ENCODE data around the gene SUSD6. TPM values are rescaled to one million over a fixed set of nuclear protein-coding genes. Genes with fewer than 3 reads are reported as not detected.
A peak's percentile ranks its signal among the peaks of the same experiment; 100 is the strongest.

SUSD6 gene
- total RNA-seq, 1 experiment from 2014 or later = 21.5 TPM

- no peak for TF ChIP-seq CTCF (IDR thresholded peaks at IDR 0.05; ENCODE audit: insufficient read depth in 1 of 2, low read depth in 1 of 2, low read length in 1 of 2, severe bottlenecking in 1 of 2, unreplicated experiment in 1 of 2)
- Histone ChIP-seq H3K9me3 (no peaks in the 10 kb centered on the region), H3K4me1 (peaks cover 45% of the 10 kb centered on the region), H3K4me3 (ENCODE audit: low read depth, low read length) (no peak overlapping the region), H3K27me3 (replicated peaks; ENCODE audit: control insufficient read depth, insufficient read depth, low read length) (no peaks in the 10 kb centered on the region), H3K36me3 (ENCODE audit: control insufficient read depth, insufficient read depth, low read length) (no peaks in the 10 kb centered on the region)
- peak overlapping the region; percentile 4 for H3K27ac Mint-ChIP-seq (ENCODE audit: unreplicated experiment)
- CTCF ChIA-PET = no interaction called here
- no peak for DNase-seq
- POLR2A ChIA-PET = interaction anchor here (3.4 kb wide), 1 partner anchor 13 kb away, joined by 14 read pairs; the partner anchor contains the start of gene SRSF5
- no TSS peak for BruUV-seq (replicated peaks)
- intact Hi-C loops (cut with micrococcal nuclease; ENCODE audit: unreplicated experiment) = no loop called here
- H3K9me3 Mint-ChIP-seq (ENCODE audit: unreplicated experiment) = no peaks in the 10 kb centered on the region
- no peak overlapping the region for H3K4me3 Mint-ChIP-seq (ENCODE audit: unreplicated experiment)
- H3K36me3 Mint-ChIP-seq (ENCODE audit: insufficient read depth, unreplicated experiment) = no peaks in the 10 kb centered on the region
- H3K27me3 Mint-ChIP-seq (ENCODE audit: insufficient read depth, unreplicated experiment) = no peaks in the 10 kb centered on the region
- H3K4me1 Mint-ChIP-seq (ENCODE audit: low read depth, unreplicated experiment) = peaks cover 31% of the 10 kb centered on the region
Observed at GRCh38 chr14:69753860-69754259, 142.5 kb downstream of the SUSD6 start.

DNA sequence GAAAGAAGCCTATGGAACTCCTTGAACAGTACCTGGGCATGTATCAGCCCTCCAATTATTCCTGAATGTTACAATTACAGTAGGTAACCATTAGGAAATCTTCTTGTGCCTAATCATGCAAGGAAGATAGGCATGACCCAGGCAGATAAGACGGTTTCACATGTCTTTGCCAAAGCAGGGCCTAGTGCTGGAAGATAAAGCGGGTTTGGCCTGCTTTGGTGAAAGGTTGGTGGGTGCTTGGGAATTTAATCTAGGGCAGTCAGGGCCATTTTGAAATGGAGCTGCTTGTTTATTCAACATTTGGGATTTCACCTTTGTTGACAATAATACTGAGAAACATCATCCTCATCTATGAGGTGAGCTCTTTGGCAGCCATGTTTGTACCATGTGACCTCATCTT, 143.1 kb downstream of the SUSD6 start:
- POLR2A ChIA-PET = interaction anchor here (3.4 kb wide), 1 partner anchor 13 kb away, joined by 14 read pairs; the partner anchor contains the start of gene SRSF5
- no peaks in the 10 kb centered on the region for H3K27me3 ChIP-seq (replicated peaks; ENCODE audit: control insufficient read depth, insufficient read depth, low read length)
- CTCF ChIA-PET = no interaction called here
- TF ChIP-seq CTCF (IDR thresholded peaks at IDR 0.05; ENCODE audit: insufficient read depth in 1 of 2, low read depth in 1 of 2, low read length in 1 of 2, severe bottlenecking in 1 of 2, unreplicated experiment in 1 of 2) = no peak
- no peak for DNase-seq
- no peaks in the 10 kb centered on the region for H3K36me3 ChIP-seq (ENCODE audit: control insufficient read depth, insufficient read depth, low read length)
- H3K4me1 ChIP-seq = peaks cover 39% of the 10 kb centered on the region
- no peaks in the 10 kb centered on the region for H3K36me3 Mint-ChIP-seq (ENCODE audit: insufficient read depth, unreplicated experiment)
- H3K4me1 Mint-ChIP-seq (ENCODE audit: low read depth, unreplicated experiment) = peaks cover 30% of the 10 kb centered on the region
- BruUV-seq (replicated peaks) = no TSS peak
- no peak overlapping the region for H3K4me3 ChIP-seq (ENCODE audit: low read depth, low read length)
- intact Hi-C loops (cut with micrococcal nuclease; ENCODE audit: unreplicated experiment) = no loop called here
- H3K27ac Mint-ChIP-seq (ENCODE audit: unreplicated experiment) = no peak overlapping the region
- H3K27me3 Mint-ChIP-seq (ENCODE audit: insufficient read depth, unreplicated experiment) = no peaks in the 10 kb centered on the region
- H3K9me3 Mint-ChIP-seq (ENCODE audit: unreplicated experiment) = no peaks in the 10 kb centered on the region
- no peak overlapping the region for H3K4me3 Mint-ChIP-seq (ENCODE audit: unreplicated experiment)
- no peaks in the 10 kb centered on the region for H3K9me3 ChIP-seq

- Mint-ChIP-seq H3K9me3 (ENCODE audit: unreplicated experiment) (no peaks in the 10 kb centered on the region), H3K27ac (ENCODE audit: unreplicated experiment) (peak overlapping the region; percentile 76), H3K27me3 (ENCODE audit: insufficient read depth, unreplicated experiment) (no peaks in the 10 kb centered on the region), H3K4me1 (ENCODE audit: low read depth, unreplicated experiment) (peaks cover 22% of the 10 kb centered on the region), H3K4me3 (ENCODE audit: unreplicated experiment) (no peak overlapping the region), H3K36me3 (ENCODE audit: insufficient read depth, unreplicated experiment) (no peaks in the 10 kb centered on the region)
- no peak for DNase-seq
- no peak for TF ChIP-seq CTCF (IDR thresholded peaks at IDR 0.05; ENCODE audit: insufficient read depth in 1 of 2, low read depth in 1 of 2, low read length in 1 of 2, severe bottlenecking in 1 of 2, unreplicated experiment in 1 of 2)
- H3K9me3 ChIP-seq = no peaks in the 10 kb centered on the region
- H3K4me3 ChIP-seq (ENCODE audit: low read depth, low read length) = no peak overlapping the region
- peaks cover 31% of the 10 kb centered on the region for H3K4me1 ChIP-seq
- BruUV-seq (replicated peaks) = no TSS peak
- ChIA-PET CTCF (interaction anchor here (1.1 kb wide), 1 partner anchor 24 kb away, joined by 4 read pairs; no protein-coding TSS in a partner anchor), POLR2A (interaction anchor here (3.4 kb wide), 1 partner anchor 12 kb away, joined by 14 read pairs; the partner anchor contains the start of gene SRSF5)
- H3K36me3 ChIP-seq (ENCODE audit: control insufficient read depth, insufficient read depth, low read length) = no peaks in the 10 kb centered on the region
- intact Hi-C loops (cut with micrococcal nuclease; ENCODE audit: unreplicated experiment) = no loop called here
- no peaks in the 10 kb centered on the region for H3K27me3 ChIP-seq (replicated peaks; ENCODE audit: control insufficient read depth, insufficient read depth, low read length)
Observed at GRCh38 chr14:69755296-69755695, 143.9 kb downstream of the SUSD6 start.

Data from Caco-2 (cell line).